ENCODE measurements around the gene BDH1. TPM values are rescaled to one million over a fixed set of nuclear protein-coding genes. Genes with fewer than 3 reads are reported as not detected.
"Not testable (repeated sequence)": the region's sequence is repeated elsewhere in the genome, so short reads cannot be mapped to it uniquely, and the experiment has no call there.

The BDH1 gene
- total RNA-seq, 1 donor from 2014 or later, result 7.2 TPM

DNA sequence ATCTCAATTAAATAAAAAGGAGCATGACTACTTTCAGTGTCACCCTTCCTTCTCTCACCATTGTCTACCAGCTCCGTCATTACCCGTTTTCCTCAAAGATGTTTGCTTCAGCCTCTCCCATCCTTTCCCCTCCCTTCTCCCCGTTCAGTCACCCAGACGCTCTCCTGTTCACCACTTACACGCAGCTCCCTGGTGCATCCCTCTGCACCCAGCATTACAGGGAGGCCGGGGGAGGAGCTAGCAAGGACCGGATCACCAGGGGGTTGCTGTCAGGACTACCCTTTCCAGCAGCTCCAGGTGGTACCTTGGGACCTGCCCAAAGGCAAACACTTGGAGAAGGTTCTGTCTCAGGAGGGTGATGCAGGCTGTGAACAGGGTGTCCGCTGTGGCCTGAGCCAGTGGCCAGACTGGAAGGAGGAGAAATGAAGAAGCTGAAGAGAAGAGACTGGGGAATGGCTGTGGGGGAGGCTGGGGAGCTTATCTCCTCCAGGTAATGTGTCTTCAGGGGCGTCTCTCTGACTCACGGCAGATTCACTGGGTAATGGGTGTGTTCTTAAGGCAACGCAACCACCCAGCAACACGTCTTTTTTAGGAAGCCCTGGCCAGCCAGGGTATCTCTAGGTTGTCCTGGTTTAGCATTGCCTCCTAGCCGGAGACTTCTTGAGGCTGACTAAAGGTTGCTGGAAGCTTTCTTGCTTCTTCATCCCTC, 21.8 kb upstream of the BDH1 start:
- TF ChIP-seq, protein P1, sequence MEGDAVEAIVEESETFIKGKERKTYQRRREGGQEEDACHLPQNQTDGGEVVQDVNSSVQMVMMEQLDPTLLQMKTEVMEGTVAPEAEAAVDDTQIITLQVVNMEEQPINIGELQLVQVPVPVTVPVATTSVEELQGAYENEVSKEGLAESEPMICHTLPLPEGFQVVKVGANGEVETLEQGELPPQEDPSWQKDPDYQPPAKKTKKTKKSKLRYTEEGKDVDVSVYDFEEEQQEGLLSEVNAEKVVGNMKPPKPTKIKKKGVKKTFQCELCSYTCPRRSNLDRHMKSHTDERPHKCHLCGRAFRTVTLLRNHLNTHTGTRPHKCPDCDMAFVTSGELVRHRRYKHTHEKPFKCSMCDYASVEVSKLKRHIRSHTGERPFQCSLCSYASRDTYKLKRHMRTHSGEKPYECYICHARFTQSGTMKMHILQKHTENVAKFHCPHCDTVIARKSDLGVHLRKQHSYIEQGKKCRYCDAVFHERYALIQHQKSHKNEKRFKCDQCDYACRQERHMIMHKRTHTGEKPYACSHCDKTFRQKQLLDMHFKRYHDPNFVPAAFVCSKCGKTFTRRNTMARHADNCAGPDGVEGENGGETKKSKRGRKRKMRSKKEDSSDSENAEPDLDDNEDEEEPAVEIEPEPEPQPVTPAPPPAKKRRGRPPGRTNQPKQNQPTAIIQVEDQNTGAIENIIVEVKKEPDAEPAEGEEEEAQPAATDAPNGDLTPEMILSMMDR (conservative IDR thresholded peaks at IDR 0.05; ENCODE audit: low read depth, low read length), result no peak
- no peak for DNase-seq (ENCODE audit: low read depth)
- no peak overlapping the region for H3K4me3 ChIP-seq (ENCODE audit: low read depth, low read length)

DNA sequence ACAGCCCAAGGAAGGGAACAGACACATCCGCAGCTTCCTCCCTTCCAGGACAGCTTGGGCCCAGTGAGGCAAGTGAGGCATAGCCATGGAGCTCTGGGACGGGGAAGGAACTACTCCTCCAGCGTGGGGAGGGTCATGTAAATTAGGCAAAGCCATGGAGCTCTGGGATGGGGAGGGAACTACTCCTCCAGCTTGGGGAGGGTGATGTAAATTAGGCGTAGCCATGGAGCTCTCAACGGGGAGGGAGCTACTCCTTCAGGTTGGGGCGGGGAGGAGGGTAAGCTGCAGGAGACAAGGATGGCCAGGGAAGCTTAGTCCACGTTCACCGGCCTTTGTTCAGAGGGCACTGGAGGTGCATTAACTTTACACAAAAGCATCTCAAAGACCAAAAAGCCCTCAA, 21.1 kb upstream of the BDH1 start:
- no peak overlapping the region for H3K4me3 ChIP-seq (ENCODE audit: low read depth, low read length)
- no peak for DNase-seq (ENCODE audit: low read depth)
- TF ChIP-seq, protein P1 (conservative IDR thresholded peaks at IDR 0.05; ENCODE audit: low read depth, low read length), result no peak

DNA sequence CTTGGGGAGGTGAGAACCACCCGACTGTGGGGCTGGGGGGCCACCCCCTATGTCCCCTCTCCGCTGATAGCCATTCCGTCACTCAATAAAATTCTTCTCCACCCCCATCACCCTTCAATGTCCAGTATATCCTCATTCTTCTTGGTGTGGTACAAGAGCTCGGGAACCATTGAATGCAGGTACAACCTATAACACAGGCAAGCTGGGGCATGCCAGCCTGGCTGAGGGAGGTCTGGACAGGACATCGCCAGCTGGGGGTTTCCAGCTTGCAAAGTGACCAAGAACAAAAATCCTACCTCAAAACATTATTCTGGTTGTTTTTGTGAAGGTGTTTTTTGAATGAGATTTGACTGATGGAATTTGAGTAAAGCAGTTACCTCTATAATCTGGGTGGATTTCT, 19.6 kb upstream of the BDH1 start:
- no peak for DNase-seq (ENCODE audit: low read depth)
- no peak overlapping the region for H3K4me3 ChIP-seq (ENCODE audit: low read depth, low read length)
- TF ChIP-seq, protein P1 (conservative IDR thresholded peaks at IDR 0.05; ENCODE audit: low read depth, low read length), result no peak

DNA sequence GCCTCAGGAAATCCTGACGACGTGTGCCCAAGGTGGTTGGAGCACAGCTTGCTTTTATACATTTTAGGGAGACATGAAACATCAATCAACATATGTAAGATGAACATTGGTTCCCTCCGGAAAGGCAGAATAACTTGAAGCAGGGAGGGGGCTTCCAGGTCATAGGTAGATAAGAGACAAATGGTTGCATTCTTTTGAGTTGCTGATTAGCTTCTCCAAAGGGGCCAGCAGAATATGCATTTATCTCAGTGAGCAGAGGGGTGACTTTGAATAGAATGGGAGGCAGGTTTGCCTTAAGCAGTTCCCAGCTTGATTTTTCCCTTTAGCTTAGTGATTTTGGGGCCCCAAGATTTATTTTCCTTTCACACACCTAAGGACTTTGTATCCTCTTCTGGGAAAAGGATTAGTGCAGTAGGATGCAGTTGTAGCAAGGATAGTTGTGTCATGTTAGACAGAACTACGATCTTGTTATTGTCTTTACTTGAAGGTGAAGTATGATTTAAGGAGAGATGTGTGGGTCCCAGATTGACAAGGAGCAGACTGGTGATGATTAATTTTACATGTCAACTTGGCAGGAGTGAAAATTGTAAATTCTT, 18.7 kb upstream of the BDH1 start:
- not testable (repeated sequence) for DNase-seq (ENCODE audit: low read depth); H3K4me3 ChIP-seq (ENCODE audit: low read depth, low read length)

DNA sequence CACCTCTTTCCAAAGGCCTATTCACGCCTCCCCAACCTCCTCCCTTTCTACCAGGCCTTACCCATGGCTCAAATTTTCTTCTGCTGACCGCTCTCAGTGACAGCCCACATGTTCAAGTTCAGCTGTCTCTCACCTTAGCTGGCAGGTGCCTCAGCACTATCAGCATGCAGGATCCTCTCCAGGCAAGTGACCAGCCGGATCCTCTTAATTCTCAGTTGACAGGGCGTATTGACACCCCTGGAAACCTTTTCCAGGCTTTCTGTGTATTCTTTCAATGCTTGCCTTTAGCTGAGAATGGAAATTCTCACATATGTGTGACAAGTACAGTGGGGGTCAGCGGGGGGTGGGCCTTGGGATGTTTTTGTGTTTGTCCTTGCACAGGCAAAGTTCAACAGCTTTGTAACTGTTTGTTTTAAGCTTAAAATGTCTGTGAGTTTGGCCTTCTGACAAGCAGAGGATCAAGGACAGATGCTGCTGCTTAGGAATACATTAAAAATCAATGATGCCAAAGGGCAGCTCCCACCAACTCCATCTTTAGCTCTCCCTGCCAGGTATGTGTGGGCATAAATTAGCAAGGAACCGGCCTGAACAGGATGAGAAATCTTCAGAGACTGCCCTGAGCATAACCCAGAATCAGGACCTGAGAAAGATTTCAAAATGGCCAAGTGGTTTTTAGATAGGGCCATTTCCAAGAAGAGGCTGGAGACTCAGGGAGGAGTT, 17.4 kb upstream of the BDH1 start:
- no peak for DNase-seq (ENCODE audit: low read depth)
- H3K4me3 ChIP-seq (ENCODE audit: low read depth, low read length), result no peak overlapping the region
- TF ChIP-seq, protein P1 (conservative IDR thresholded peaks at IDR 0.05; ENCODE audit: low read depth, low read length), result no peak

DNA sequence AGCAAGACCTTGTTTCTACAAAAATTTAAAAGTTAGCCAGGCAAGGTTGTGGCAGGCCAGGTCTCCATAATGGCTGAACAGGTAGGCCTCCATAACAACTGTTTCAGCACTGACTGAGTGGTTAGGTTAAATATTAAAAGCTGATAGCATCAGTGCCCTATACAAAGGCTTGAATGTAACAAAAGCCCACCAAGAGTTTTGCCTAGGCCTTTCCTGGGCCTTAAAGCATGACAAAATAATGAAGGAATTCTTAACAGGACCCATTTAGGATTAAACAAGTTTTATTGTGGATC, 16.1 kb upstream of the BDH1 start:
- DNase-seq (ENCODE audit: low read depth); H3K4me3 ChIP-seq (ENCODE audit: low read depth, low read length): not testable (repeated sequence)

DNA sequence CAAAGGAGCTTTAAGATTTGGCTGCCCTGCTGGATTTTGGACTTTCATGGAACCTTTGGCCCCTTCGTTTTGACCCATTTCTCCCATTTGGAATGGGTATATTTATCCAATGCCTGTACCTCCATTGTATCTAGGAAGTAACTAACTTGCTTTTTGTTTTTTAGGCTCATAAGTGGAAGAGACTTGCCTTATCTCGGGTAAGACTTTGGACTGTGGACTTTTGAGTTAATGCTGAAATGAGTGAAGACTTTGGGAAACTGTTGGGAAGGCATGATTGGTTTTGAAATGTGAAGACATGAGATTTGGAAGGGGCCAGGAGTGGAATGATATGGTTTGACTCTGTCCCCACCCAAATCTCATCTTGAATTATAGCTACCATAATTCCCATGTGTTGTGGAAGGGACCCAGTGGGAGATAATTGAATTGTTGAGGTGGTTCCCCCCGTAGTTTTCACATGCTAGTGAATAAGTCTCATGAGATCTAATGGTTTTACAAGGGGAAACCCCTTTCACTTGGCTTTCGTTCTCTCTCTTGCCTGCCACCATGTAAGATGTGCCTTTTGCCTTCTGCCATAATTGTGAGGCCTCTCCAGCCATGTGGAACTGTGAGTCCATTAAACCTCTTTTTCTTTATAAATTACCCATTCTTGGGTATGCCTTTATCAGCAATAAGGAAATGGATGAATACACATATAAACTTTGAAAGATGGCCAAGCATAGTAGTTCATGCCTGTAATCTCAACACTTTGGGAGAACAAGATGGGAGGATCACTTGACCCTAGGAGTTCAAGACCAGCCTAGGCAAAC, 15.5 kb upstream of the BDH1 start:
- H3K4me3 ChIP-seq (ENCODE audit: low read depth, low read length); DNase-seq (ENCODE audit: low read depth): not testable (repeated sequence)

DNA sequence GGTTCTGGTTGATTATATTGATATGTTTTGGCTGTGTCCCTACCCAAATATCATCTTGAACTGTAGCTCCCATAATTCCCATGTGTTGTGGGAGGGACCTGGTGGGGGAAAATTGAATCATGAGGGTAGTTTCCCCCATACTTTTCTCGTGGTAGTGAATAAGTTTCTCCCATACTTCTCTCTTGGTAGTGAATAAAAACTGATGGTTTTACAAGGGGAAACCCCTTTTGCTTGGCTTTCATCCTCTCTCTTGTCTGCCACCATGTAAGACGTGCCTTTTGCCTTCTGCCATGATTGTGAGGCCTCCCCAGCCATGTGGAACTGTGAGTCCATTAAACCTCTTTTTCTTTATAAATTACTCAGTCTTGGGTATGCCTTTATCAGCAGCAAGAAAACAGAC, 13.7 kb upstream of the BDH1 start:
- not testable (repeated sequence) for H3K4me3 ChIP-seq (ENCODE audit: low read depth, low read length); DNase-seq (ENCODE audit: low read depth)

Data from epithelial cell of proximal tubule (primary cell).